Endothelial cell of umbilical vein (primary cell): ENCODE data around the gene MID1. TPM values are rescaled to one million over a fixed set of nuclear protein-coding genes. Genes with fewer than 3 reads are reported as not detected.

Source experiments
- BruUV-seq: library from RNA; stranded (reverse); fragments of 400-500 nt; replicated peaks from 2 replicates; lab custom pipeline; 2021; lab: Mats Ljungman, UMichigan
- CTCF ChIA-PET: fragments of 300-600, 350-600 bp; sonication (Branson Sonifier 250); formaldehyde crosslinking; loops from one replicate; lab custom pipeline; 2021; ENCODE audit warnings: antibody characterized with exemption, inconsistent platforms; lab: Charles Lee
- POLR2A ChIA-PET: fragments of 300-600, 350-600 bp; sonication (Branson Sonifier 250); formaldehyde crosslinking; loops from one replicate; lab custom pipeline; 2021; ENCODE audit warnings: antibody characterized with exemption, inconsistent platforms; lab: Charles Lee
- DNase-seq: peaks from one replicate; pipeline ENCODE4 v3.0.0-alpha.2; 2011; ENCODE audit warnings: low read depth, low spot score
- FAIRE-seq: peaks from 2 replicates; lab custom pipeline; 2011; peaks lifted over from hg19 to GRCh38; lab: Jason Lieb, UNC
- H2AFZ ChIP-seq: 2 replicates; pipeline ENCODE4 v1.6.0; 2012; ENCODE audit warnings: low read depth, low read length, control low read depth, inconsistent platforms
- H3K27ac ChIP-seq: 2 replicates; pipeline ENCODE4 v1.5.1; 2011; ENCODE audit warnings: low read depth, mild to moderate bottlenecking, control low read depth, low read length, moderate library complexity; ENCODE audit not compliant: insufficient read depth
- H3K27me3 ChIP-seq, 2 experiments: 2 replicates each; pipeline versions ENCODE4 v1.6.0 to v1.6.1; 2011; ENCODE audit warnings: low read length in 2 of 2, mixed read lengths in 1 of 2; ENCODE audit not compliant: control insufficient read depth in 2 of 2, insufficient read depth in 2 of 2
- H3K36me3 ChIP-seq, 2 experiments: 2 replicates in 1 of 2; 3 replicates in 1 of 2; pipeline ENCODE4 v1.5.1; 2011; ENCODE audit warnings: low read length in 2 of 2, mild to moderate bottlenecking in 1 of 2, moderate library complexity in 1 of 2; ENCODE audit not compliant: control insufficient read depth in 2 of 2, insufficient read depth in 2 of 2; ENCODE audit errors: extremely low read depth in 1 of 2
- H3K4me1 ChIP-seq: 3 replicates; pipeline ENCODE4 v1.5.1; 2011; ENCODE audit warnings: mild to moderate bottlenecking, low read length; ENCODE audit not compliant: control insufficient read depth, insufficient read depth; ENCODE audit errors: extremely low read depth
- H3K4me2 ChIP-seq: 2 replicates; pipeline ENCODE4 v1.6.1; 2011; ENCODE audit warnings: low read length, control low read depth, mixed read lengths; ENCODE audit not compliant: insufficient read depth
- H3K4me3 ChIP-seq, 3 experiments: fragments of 200-600 bp in 1 of 3; sonication (generic), shearing (Covaris generic) in 1 of 3; replicated peaks in 1 of 3; 2 replicates each; pipeline ENCODE4 v1.5.1; 2011 to 2016; ENCODE audit warnings: control low read depth in 3 of 3, low read length in 3 of 3, mild to moderate bottlenecking in 2 of 3, inconsistent platforms in 1 of 3, low read depth in 1 of 3, moderate library complexity in 1 of 3; ENCODE audit not compliant: insufficient read depth in 1 of 3
- H3K79me2 ChIP-seq: 2 replicates; pipeline ENCODE4 v1.6.0; 2012; ENCODE audit warnings: low read length, inconsistent platforms; ENCODE audit not compliant: control insufficient read depth, insufficient read depth
- H3K9ac ChIP-seq: replicated peaks from 2 replicates; pipeline ENCODE3; 2011; ENCODE audit warnings: low read length, control low read depth; ENCODE audit not compliant: insufficient read depth; ENCODE audit errors: extremely low read depth
- H3K9me1 ChIP-seq: replicated peaks from 3 replicates; pipeline ENCODE4 v1.6.0; 2011; ENCODE audit warnings: mild to moderate bottlenecking, low read length; ENCODE audit not compliant: control insufficient read depth, insufficient read depth; ENCODE audit errors: extremely low read depth
- H3K9me3 ChIP-seq: replicated peaks from 2 replicates; pipeline ENCODE4 v1.5.1; 2012; ENCODE audit warnings: low read length, inconsistent platforms; ENCODE audit not compliant: control insufficient read depth, insufficient read depth
- H4K20me1 ChIP-seq: replicated peaks from 2 replicates; pipeline ENCODE3; 2011; ENCODE audit warnings: mild to moderate bottlenecking, low read length; ENCODE audit not compliant: control insufficient read depth, insufficient read depth; ENCODE audit errors: extremely low read depth
- EZH2 ChIP-seq: IDR thresholded peaks from 2 replicates; pipeline ENCODE4 v1.6.1; 2012; ENCODE audit warnings: borderline replicate concordance, low read depth, mild to moderate bottlenecking, moderate library complexity, low read length, inconsistent platforms; ENCODE audit not compliant: severe bottlenecking
- FOS ChIP-seq: IDR thresholded peaks from 2 replicates; pipeline ENCODE4 v1.6.1; 2011; ENCODE audit warnings: mild to moderate bottlenecking, low read length, moderate library complexity, borderline replicate concordance; ENCODE audit not compliant: insufficient read depth
- GATA2 ChIP-seq: IDR thresholded peaks from 2 replicates; pipeline ENCODE4 v1.7.0; 2011; ENCODE audit warnings: low read depth, mild to moderate bottlenecking, moderate library complexity, mixed read lengths, low read length; ENCODE audit not compliant: insufficient read length, insufficient read depth
- JUN ChIP-seq: IDR thresholded peaks from 2 replicates; pipeline ENCODE4 v1.6.1; 2011; ENCODE audit warnings: borderline replicate concordance, low read depth; ENCODE audit not compliant: insufficient read length, insufficient read depth
- MYC ChIP-seq: IDR thresholded peaks from one replicate; pipeline ENCODE4 v1.6.1; 2011; ENCODE audit warnings: mild to moderate bottlenecking, low read depth, low read length
- POLR2A ChIP-seq: IDR thresholded peaks from 2 replicates; pipeline ENCODE4 v1.6.1; 2012; ENCODE audit warnings: low read depth, mild to moderate bottlenecking, control low read depth, low read length
- POLR2AphosphoS5 ChIP-seq: IDR thresholded peaks from 2 replicates; pipeline ENCODE4 v1.6.1; 2012; ENCODE audit warnings: low read depth, mild to moderate bottlenecking, control low read depth, low read length, moderate library complexity; ENCODE audit not compliant: insufficient read depth
- dilution Hi-C: fragments of 300-500 bp; cut with MboI; formaldehyde crosslinking; loops from one replicate; pipeline ENCODE4 v1.15.0; 2019; ENCODE audit warnings: low sequenced_read_pairs; ENCODE audit not compliant: extremely low pct_ligation_motif_present
- intact Hi-C: fragments of 100-400 bp; cut with micrococcal nuclease; formaldehyde crosslinking; loops from one replicate; pipeline ENCODE4 v1.10.0; 2022
- polyA plus RNA-seq, 4 experiments: library from polyadenylated mRNA; depleted of rRNA in 3 of 4; stranded (reverse) in 3 of 4; unstranded in 1 of 4; fragments of >200 nt; gene quantifications; 2 replicates each; pipeline versions ENCODE4 v1.2.1 to v1.2.3, GENCODE V29; 2011 to 2012; ENCODE audit warnings: missing spikeins in 1 of 4
- total RNA-seq: library from RNA; stranded (reverse); gene quantifications from 2 replicates; pipeline ENCODE4 v1.2.3, GENCODE V29; 2021
- TF ChIP-seq, protein P1 (sequence below): IDR thresholded peaks from 2 replicates; pipeline ENCODE4 v1.6.1; 2011; ENCODE audit not compliant: insufficient read depth, insufficient read length
- TF ChIP-seq, protein P2 (sequence below), 2 donors: IDR thresholded peaks; 1 replicate in 1 of 2; 2 replicates in 1 of 2; pipeline ENCODE4 v1.5.1; 2011; ENCODE audit warnings: low read length in 2 of 2, mild to moderate bottlenecking in 2 of 2, moderate library complexity in 2 of 2, control low read depth in 1 of 2, inconsistent platforms in 1 of 2, low read depth in 1 of 2; ENCODE audit not compliant: insufficient read depth in 1 of 2; ENCODE audit errors: extremely low read depth in 1 of 2

The MID1 gene
- total and polyA plus RNA-seq, 2 donors (not counting 3 experiments of a cell fraction or from before 2014, with no cell fraction given): 21.3 to 29.8 TPM

- no peak for DNase-seq
- FAIRE-seq: no peak
- ChIA-PET CTCF (interaction anchor here (1.2 kb wide), 1 partner anchor 79 kb away, joined by 3 read pairs; no protein-coding TSS in a partner anchor), POLR2A (no interaction called here)
- no peak overlapping the region for H3K4me2 ChIP-seq
- no peaks in the 10 kb centered on the region for H3K79me2 ChIP-seq
- intact Hi-C loops: no loop called here
- dilution Hi-C loops: no loop called here
- no peak overlapping the region for H3K27ac ChIP-seq
- BruUV-seq: no TSS peak
- H4K20me1 ChIP-seq: no peaks in the 10 kb centered on the region
- H3K4me3 ChIP-seq: no peak overlapping the region
- no peaks in the 10 kb centered on the region for H3K27me3 ChIP-seq
- no peaks in the 10 kb centered on the region for H3K4me1 ChIP-seq
- TF ChIP-seq, protein P1, sequence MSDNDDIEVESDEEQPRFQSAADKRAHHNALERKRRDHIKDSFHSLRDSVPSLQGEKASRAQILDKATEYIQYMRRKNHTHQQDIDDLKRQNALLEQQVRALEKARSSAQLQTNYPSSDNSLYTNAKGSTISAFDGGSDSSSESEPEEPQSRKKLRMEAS: no peak
- TF ChIP-seq MYC (no peak), POLR2AphosphoS5 (no peak), JUN (no peak), POLR2A (no peak), GATA2 (no peak), EZH2 (no peak), FOS (no peak)
- TF ChIP-seq, protein P2, sequence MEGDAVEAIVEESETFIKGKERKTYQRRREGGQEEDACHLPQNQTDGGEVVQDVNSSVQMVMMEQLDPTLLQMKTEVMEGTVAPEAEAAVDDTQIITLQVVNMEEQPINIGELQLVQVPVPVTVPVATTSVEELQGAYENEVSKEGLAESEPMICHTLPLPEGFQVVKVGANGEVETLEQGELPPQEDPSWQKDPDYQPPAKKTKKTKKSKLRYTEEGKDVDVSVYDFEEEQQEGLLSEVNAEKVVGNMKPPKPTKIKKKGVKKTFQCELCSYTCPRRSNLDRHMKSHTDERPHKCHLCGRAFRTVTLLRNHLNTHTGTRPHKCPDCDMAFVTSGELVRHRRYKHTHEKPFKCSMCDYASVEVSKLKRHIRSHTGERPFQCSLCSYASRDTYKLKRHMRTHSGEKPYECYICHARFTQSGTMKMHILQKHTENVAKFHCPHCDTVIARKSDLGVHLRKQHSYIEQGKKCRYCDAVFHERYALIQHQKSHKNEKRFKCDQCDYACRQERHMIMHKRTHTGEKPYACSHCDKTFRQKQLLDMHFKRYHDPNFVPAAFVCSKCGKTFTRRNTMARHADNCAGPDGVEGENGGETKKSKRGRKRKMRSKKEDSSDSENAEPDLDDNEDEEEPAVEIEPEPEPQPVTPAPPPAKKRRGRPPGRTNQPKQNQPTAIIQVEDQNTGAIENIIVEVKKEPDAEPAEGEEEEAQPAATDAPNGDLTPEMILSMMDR (IDR thresholded peaks at IDR 0.05; ENCODE audit: extremely low read depth in 1 of 2, insufficient read depth in 1 of 2, low read depth in 1 of 2, low read length in 2 of 2): no peak
- H3K36me3 ChIP-seq: no peaks in the 10 kb centered on the region
- no peak overlapping the region for H3K9ac ChIP-seq
- no peaks in the 10 kb centered on the region for H3K9me3 ChIP-seq
- no peaks in the 10 kb centered on the region for H3K9me1 ChIP-seq
- no peak overlapping the region for H2AFZ ChIP-seq
Measured at GRCh38 chrX:10519278-10519677, 101.1 kb downstream of the MID1 start.
